ENCODE results near the gene MYL3.

DNA sequence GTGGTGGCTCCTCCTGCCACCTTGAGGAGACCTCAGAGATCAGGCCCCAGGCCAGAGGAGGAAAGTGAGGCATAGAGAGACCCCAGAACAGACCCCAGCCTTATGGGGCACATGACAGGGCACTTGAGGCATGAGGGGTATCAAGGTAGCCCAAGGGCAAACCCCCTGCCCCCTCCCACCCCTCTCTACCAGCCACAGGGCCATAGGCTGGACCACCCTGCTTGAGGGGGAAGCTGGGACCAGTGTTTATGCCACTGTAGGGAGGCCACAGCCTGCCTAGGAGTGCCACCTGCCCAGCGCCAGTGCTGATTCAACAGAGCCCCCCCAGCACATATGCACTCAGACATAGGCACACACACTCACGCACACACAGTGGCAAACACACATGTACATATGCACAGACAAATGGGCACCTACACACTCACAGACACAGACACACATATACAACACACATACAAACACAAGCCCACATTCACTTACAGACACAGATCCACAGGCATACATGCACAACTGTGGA, 10.3 kb downstream of the MYL3 start:
- TF ChIP-seq, protein P1, sequence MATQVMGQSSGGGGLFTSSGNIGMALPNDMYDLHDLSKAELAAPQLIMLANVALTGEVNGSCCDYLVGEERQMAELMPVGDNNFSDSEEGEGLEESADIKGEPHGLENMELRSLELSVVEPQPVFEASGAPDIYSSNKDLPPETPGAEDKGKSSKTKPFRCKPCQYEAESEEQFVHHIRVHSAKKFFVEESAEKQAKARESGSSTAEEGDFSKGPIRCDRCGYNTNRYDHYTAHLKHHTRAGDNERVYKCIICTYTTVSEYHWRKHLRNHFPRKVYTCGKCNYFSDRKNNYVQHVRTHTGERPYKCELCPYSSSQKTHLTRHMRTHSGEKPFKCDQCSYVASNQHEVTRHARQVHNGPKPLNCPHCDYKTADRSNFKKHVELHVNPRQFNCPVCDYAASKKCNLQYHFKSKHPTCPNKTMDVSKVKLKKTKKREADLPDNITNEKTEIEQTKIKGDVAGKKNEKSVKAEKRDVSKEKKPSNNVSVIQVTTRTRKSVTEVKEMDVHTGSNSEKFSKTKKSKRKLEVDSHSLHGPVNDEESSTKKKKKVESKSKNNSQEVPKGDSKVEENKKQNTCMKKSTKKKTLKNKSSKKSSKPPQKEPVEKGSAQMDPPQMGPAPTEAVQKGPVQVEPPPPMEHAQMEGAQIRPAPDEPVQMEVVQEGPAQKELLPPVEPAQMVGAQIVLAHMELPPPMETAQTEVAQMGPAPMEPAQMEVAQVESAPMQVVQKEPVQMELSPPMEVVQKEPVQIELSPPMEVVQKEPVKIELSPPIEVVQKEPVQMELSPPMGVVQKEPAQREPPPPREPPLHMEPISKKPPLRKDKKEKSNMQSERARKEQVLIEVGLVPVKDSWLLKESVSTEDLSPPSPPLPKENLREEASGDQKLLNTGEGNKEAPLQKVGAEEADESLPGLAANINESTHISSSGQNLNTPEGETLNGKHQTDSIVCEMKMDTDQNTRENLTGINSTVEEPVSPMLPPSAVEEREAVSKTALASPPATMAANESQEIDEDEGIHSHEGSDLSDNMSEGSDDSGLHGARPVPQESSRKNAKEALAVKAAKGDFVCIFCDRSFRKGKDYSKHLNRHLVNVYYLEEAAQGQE (IDR thresholded peaks at IDR 0.05; ENCODE audit: borderline replicate concordance) = no peak
- TF ChIP-seq, protein P2, sequence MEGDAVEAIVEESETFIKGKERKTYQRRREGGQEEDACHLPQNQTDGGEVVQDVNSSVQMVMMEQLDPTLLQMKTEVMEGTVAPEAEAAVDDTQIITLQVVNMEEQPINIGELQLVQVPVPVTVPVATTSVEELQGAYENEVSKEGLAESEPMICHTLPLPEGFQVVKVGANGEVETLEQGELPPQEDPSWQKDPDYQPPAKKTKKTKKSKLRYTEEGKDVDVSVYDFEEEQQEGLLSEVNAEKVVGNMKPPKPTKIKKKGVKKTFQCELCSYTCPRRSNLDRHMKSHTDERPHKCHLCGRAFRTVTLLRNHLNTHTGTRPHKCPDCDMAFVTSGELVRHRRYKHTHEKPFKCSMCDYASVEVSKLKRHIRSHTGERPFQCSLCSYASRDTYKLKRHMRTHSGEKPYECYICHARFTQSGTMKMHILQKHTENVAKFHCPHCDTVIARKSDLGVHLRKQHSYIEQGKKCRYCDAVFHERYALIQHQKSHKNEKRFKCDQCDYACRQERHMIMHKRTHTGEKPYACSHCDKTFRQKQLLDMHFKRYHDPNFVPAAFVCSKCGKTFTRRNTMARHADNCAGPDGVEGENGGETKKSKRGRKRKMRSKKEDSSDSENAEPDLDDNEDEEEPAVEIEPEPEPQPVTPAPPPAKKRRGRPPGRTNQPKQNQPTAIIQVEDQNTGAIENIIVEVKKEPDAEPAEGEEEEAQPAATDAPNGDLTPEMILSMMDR (IDR thresholded peaks at IDR 0.05; ENCODE audit: poor library complexity, severe bottlenecking) = no peak
- no peak for TF ChIP-seq POLR2AphosphoS5 (IDR thresholded peaks at IDR 0.05)
- no peak for TF ChIP-seq EZH2 (IDR thresholded peaks at IDR 0.05; ENCODE audit: borderline replicate concordance, insufficient read depth, low read length, poor library complexity, severe bottlenecking)
- TF ChIP-seq RAD21 (conservative IDR thresholded peaks at IDR 0.05) = no peak
- no peak for TF ChIP-seq TAF1 (IDR thresholded peaks at IDR 0.05; ENCODE audit: low read depth)
- TF ChIP-seq EP300 (conservative IDR thresholded peaks at IDR 0.05; ENCODE audit: poor library complexity, severe bottlenecking) = no peak

All from neural cell (in vitro differentiated cells).